ENCODE measurements around the gene IL13.

DNA sequence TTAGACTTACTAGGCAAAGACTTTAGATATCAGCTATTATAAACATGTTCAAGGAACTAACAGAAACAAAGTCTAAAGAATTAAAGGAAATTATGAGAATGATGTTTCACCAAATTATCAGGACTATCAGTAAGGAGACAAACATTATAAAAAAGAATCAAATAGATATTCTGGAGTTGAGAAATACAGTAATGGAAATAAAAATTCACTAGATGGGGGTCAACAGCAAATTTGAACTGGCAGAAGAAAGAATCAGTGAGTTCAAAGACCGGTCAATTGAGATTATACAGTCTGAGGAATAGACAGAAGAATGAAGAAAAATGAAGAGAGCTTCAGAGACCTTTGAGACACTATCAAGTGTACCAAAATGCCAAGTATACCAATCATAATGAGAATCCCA, 9.6 kb upstream of the IL13 start:
- TF ChIP-seq, protein P1, sequence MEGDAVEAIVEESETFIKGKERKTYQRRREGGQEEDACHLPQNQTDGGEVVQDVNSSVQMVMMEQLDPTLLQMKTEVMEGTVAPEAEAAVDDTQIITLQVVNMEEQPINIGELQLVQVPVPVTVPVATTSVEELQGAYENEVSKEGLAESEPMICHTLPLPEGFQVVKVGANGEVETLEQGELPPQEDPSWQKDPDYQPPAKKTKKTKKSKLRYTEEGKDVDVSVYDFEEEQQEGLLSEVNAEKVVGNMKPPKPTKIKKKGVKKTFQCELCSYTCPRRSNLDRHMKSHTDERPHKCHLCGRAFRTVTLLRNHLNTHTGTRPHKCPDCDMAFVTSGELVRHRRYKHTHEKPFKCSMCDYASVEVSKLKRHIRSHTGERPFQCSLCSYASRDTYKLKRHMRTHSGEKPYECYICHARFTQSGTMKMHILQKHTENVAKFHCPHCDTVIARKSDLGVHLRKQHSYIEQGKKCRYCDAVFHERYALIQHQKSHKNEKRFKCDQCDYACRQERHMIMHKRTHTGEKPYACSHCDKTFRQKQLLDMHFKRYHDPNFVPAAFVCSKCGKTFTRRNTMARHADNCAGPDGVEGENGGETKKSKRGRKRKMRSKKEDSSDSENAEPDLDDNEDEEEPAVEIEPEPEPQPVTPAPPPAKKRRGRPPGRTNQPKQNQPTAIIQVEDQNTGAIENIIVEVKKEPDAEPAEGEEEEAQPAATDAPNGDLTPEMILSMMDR (IDR thresholded peaks at IDR 0.05; ENCODE audit: borderline replicate concordance, extremely low read depth, low read length, poor library complexity, severe bottlenecking): no peak
- no peak for TF ChIP-seq EZH2 (IDR thresholded peaks at IDR 0.05; ENCODE audit: borderline replicate concordance, low read depth, low read length, severe bottlenecking)
